Keratinocyte (primary cell): Measurements from ENCODE around the gene CD4. TPM values are rescaled to one million over a fixed set of nuclear protein-coding genes. Genes with fewer than 3 reads are reported as not detected.

Experiments
- DNase-seq: peaks from one replicate; pipeline ENCODE4 v3.0.0-alpha.2; 2011; ENCODE audit warnings: low read depth, missing footprints, low spot score
- FAIRE-seq: peaks from 2 replicates; lab custom pipeline; 2011; peaks lifted over from hg19 to GRCh38; lab: Jason Lieb, UNC
- H2AFZ ChIP-seq: 2 replicates; pipeline ENCODE4 v1.6.0; 2012; ENCODE audit warnings: low read length, control low read depth, inconsistent platforms; ENCODE audit not compliant: control insufficient read depth
- H3K27ac ChIP-seq: 2 replicates; pipeline ENCODE4 v1.5.1; 2011; ENCODE audit warnings: low read length; ENCODE audit not compliant: control insufficient read depth, insufficient read depth
- H3K27me3 ChIP-seq: 3 replicates; pipeline ENCODE4 v1.6.0; 2011; ENCODE audit warnings: low read length; ENCODE audit not compliant: control insufficient read depth, insufficient read depth; ENCODE audit errors: extremely low read depth
- H3K36me3 ChIP-seq, 2 experiments: 2 replicates in 1 of 2; 3 replicates in 1 of 2; pipeline ENCODE4 v1.5.1; 2011; ENCODE audit warnings: low read length in 2 of 2, mild to moderate bottlenecking in 1 of 2; ENCODE audit not compliant: control insufficient read depth in 2 of 2, insufficient read depth in 2 of 2; ENCODE audit errors: extremely low read depth in 1 of 2
- H3K4me1 ChIP-seq: 3 replicates; pipeline ENCODE4 v1.5.1; 2011; ENCODE audit warnings: low read length; ENCODE audit not compliant: control insufficient read depth, insufficient read depth; ENCODE audit errors: extremely low read depth
- H3K4me2 ChIP-seq: 3 replicates; pipeline ENCODE4 v1.6.0; 2011; ENCODE audit warnings: low read depth, low read length; ENCODE audit not compliant: control insufficient read depth, insufficient read depth; ENCODE audit errors: extremely low read depth
- H3K4me3 ChIP-seq, 3 experiments: fragments of 200-600 bp in 1 of 3; sonication (generic) in 1 of 3; 2 replicates in 2 of 3; 3 replicates in 1 of 3; pipeline ENCODE4 v1.5.1; 2011 to 2016; ENCODE audit warnings: low read length in 3 of 3, mild to moderate bottlenecking in 3 of 3, control low read depth in 2 of 3, inconsistent platforms in 1 of 3, low read depth in 1 of 3, mixed read lengths in 1 of 3, mixed run types in 1 of 3, moderate library complexity in 1 of 3; ENCODE audit not compliant: control insufficient read depth in 2 of 3, insufficient read depth in 2 of 3; ENCODE audit errors: extremely low read depth in 1 of 3
- H3K79me2 ChIP-seq: 2 replicates; pipeline ENCODE4 v1.6.0; 2012; ENCODE audit warnings: low read length; ENCODE audit not compliant: control insufficient read depth, insufficient read depth
- H3K9ac ChIP-seq: 3 replicates; pipeline ENCODE4 v1.6.0; 2011; ENCODE audit warnings: low read length; ENCODE audit not compliant: control insufficient read depth, insufficient read depth; ENCODE audit errors: extremely low read depth
- H3K9me1 ChIP-seq: 3 replicates; pipeline ENCODE4 v1.6.0; 2011; ENCODE audit warnings: low read length; ENCODE audit not compliant: control insufficient read depth, insufficient read depth; ENCODE audit errors: extremely low read depth
- H3K9me3 ChIP-seq: 2 replicates; pipeline ENCODE4 v1.5.1; 2012; ENCODE audit warnings: low read depth, low read length; ENCODE audit not compliant: control insufficient read depth
- H4K20me1 ChIP-seq: 3 replicates; pipeline ENCODE4 v1.6.0; 2011; ENCODE audit warnings: low read length; ENCODE audit not compliant: control insufficient read depth, insufficient read depth; ENCODE audit errors: extremely low read depth
- CTCF ChIP-seq, 3 experiments: IDR thresholded peaks in 1 of 3; conservative IDR thresholded peaks in 1 of 3; optimal IDR thresholded peaks in 1 of 3; 2 replicates in 2 of 3; 3 replicates in 1 of 3; pipeline versions ENCODE3 to v1.5.1; 2011; ENCODE audit warnings: low read length in 3 of 3, mild to moderate bottlenecking in 3 of 3, moderate library complexity in 2 of 3, control low read depth in 1 of 3, inconsistent platforms in 1 of 3; ENCODE audit not compliant: insufficient read depth in 2 of 3; ENCODE audit errors: extremely low read depth in 1 of 3
- EZH2 ChIP-seq: IDR thresholded peaks from one replicate; pipeline ENCODE4 v1.6.1; 2012; ENCODE audit warnings: inconsistent platforms, mild to moderate bottlenecking, low read length, moderate library complexity
- dilution Hi-C: fragments of 300-500 bp; cut with MboI; formaldehyde crosslinking; loops from one replicate; pipeline ENCODE4 v1.7.0; 2020; ENCODE audit warnings: low sequenced_read_pairs; ENCODE audit not compliant: extremely low pct_ligation_motif_present
- polyA plus RNA-seq, 5 experiments: library from polyadenylated mRNA; depleted of rRNA in 3 of 5; stranded (reverse) in 3 of 5; stranded (forward) in 1 of 5; unstranded in 1 of 5; fragments of >200 nt; gene quantifications; 1 replicate in 1 of 5; 2 replicates in 3 of 5; 3 replicates in 1 of 5; pipeline versions ENCODE4 v1.2.1 to v1.2.3, GENCODE V29; 2011 to 2012; ENCODE audit warnings: missing spikeins in 2 of 5, low read depth in 1 of 5, low replicate concordance in 1 of 5

Gene CD4
- polyA plus RNA-seq, 1 donor (not counting 4 experiments of a cell fraction or from before 2014, with no cell fraction given): 0.01 TPM

GRCh38 chr12:6851921-6852650 lies 62.8 kb downstream of the CD4 start, which contains the start of gene USP5:
Gene USP5 (plus strand): TSS chr12:6852150. CDS start chr12:6852180, 30 bp downstream.
- TF ChIP-seq EZH2 (no peak), CTCF (optimal IDR thresholded peaks at IDR 0.05 in 1 of 3, IDR thresholded peaks at IDR 0.05 in 1 of 3, conservative IDR thresholded peaks at IDR 0.05 in 1 of 3; ENCODE audit: extremely low read depth in 1 of 3, insufficient read depth in 2 of 3, low read length in 3 of 3) (no peak)
- dilution Hi-C loops: no loop called here
- H3K4me2 ChIP-seq: peak within 1 kb of the TSS; percentile 94
- no peaks in the 10 kb centered on the region for H3K27me3 ChIP-seq
- H4K20me1 ChIP-seq: no peaks in the 10 kb centered on the region
- DNase-seq (peak; percentile 96), FAIRE-seq (peak; percentile 66)
- peak within 1 kb of the TSS; percentile 92 for H3K9ac ChIP-seq
- H3K9me3 ChIP-seq: no peaks in the 10 kb centered on the region
- peaks cover 21% of the 10 kb centered on the region for H3K4me1 ChIP-seq
- no peaks in the 10 kb centered on the region for H3K9me1 ChIP-seq
- peak within 1 kb of the TSS; percentile 72 to 99 (median 95) for H3K4me3 ChIP-seq
- H3K27ac ChIP-seq: peak within 1 kb of the TSS; percentile 91
- peaks cover 17 to 38% of the 10 kb centered on the region in 2 experiments for H3K36me3 ChIP-seq
- peak within 1 kb of the TSS; percentile 100 for H2AFZ ChIP-seq
- H3K79me2 ChIP-seq: peaks cover 41% of the 10 kb centered on the region

- Histone ChIP-seq H3K9me1 (no peaks in the 10 kb centered on the region), H2AFZ (peak overlapping the region; percentile 77)
- peak; percentile 67 for FAIRE-seq
Measured at GRCh38 chr12:6852651-6853354, 63.5 kb downstream of the CD4 start.

More at GRCh38 chr12:6852651-6853354, 63.5 kb downstream of the CD4 start:
- Histone ChIP-seq H3K27ac (peak overlapping the region; percentile 91), H3K36me3 (peaks cover 22 to 38% of the 10 kb centered on the region in 2 experiments), H3K9ac (peak overlapping the region; percentile 92), H3K79me2 (peaks cover 41% of the 10 kb centered on the region), H3K4me1 (peaks cover 21% of the 10 kb centered on the region), H4K20me1 (no peaks in the 10 kb centered on the region), H3K4me3 (peak overlapping the region; percentile 72 to 99 (median 95)), H3K9me3 (no peaks in the 10 kb centered on the region), H3K4me2 (peak overlapping the region; percentile 88), H3K27me3 (no peaks in the 10 kb centered on the region)
- dilution Hi-C loops: no loop called here
- TF ChIP-seq EZH2 (no peak), CTCF (optimal IDR thresholded peaks at IDR 0.05 in 1 of 3, IDR thresholded peaks at IDR 0.05 in 1 of 3, conservative IDR thresholded peaks at IDR 0.05 in 1 of 3; ENCODE audit: extremely low read depth in 1 of 3, insufficient read depth in 2 of 3, low read length in 3 of 3) (no peak)
- no peak for DNase-seq
